Daoy (cell line): ENCODE results near the gene RPS6KA5. TPM values are rescaled to one million over a fixed set of nuclear protein-coding genes. Genes with fewer than 3 reads are reported as not detected.
A peak's percentile ranks its signal among the peaks of the same experiment; 100 is the strongest.
"Not testable (repeated sequence)": the region's sequence is repeated elsewhere in the genome, so short reads cannot be mapped to it uniquely, and the experiment has no call there.

Experiments
- DNase-seq: peaks from one replicate; pipeline ENCODE4 v3.0.0-alpha.2; 2015; ENCODE audit warnings: low read depth
- total RNA-seq: library from RNA; depleted of rRNA; stranded (reverse); fragments of >200 nt; shearing (Covaris generic); gene quantifications from 2 replicates; pipeline ENCODE4 v1.2.3, GENCODE V29; 2014

RPS6KA5 gene
- total RNA-seq, 1 experiment from 2014 or later = 2.7 TPM

- DNase-seq = no peak
Observed at GRCh38 chr14:91027561-91027960, 32.9 kb downstream of the RPS6KA5 start.

- not testable (repeated sequence) for DNase-seq
Observed at GRCh38 chr14:91022622-91023028, 37.8 kb downstream of the RPS6KA5 start.

GRCh38 chr14:91021991-91022621 is 38.3 kb downstream of the RPS6KA5 start:
- DNase-seq = no peak

- DNase-seq = peak; percentile 13
Observed at GRCh38 chr14:91021115-91021514, 39.3 kb downstream of the RPS6KA5 start.

- DNase-seq = no peak
Observed at GRCh38 chr14:91019673-91020072, 40.8 kb downstream of the RPS6KA5 start.

- DNase-seq = no peak
Observed at GRCh38 chr14:91018481-91018880, 42.0 kb downstream of the RPS6KA5 start.

- no peak for DNase-seq
Observed at GRCh38 chr14:91016800-91017410, 43.5 kb downstream of the RPS6KA5 start.

- no peak for DNase-seq
Observed at GRCh38 chr14:91015435-91015834, 45.0 kb downstream of the RPS6KA5 start.

- DNase-seq = no peak
Observed at GRCh38 chr14:91012045-91012444, 48.4 kb downstream of the RPS6KA5 start.

GRCh38 chr14:91010153-91010533 is 50.3 kb downstream of the RPS6KA5 start:
- DNase-seq = no peak

GRCh38 chr14:91009501-91010152 is 50.8 kb downstream of the RPS6KA5 start:
- no peak for DNase-seq

GRCh38 chr14:91008759-91009409 is 51.6 kb downstream of the RPS6KA5 start:
- DNase-seq = no peak

GRCh38 chr14:91005716-91006115 is 54.7 kb downstream of the RPS6KA5 start:
- no peak for DNase-seq

GRCh38 chr14:91004987-91005386 is 55.5 kb downstream of the RPS6KA5 start:
- no peak for DNase-seq

GRCh38 chr14:90999299-90999698 is 61.1 kb downstream of the RPS6KA5 start:
- no peak for DNase-seq

GRCh38 chr14:90996967-90997366 is 63.5 kb downstream of the RPS6KA5 start:
- DNase-seq = no peak

GRCh38 chr14:90995785-90996184 is 64.7 kb downstream of the RPS6KA5 start:
- peak; percentile 20 for DNase-seq

GRCh38 chr14:90993792-90994191 is 66.6 kb downstream of the RPS6KA5 start:
- no peak for DNase-seq

GRCh38 chr14:90991690-90992443 is 68.6 kb downstream of the RPS6KA5 start:
- no peak for DNase-seq

- no peak for DNase-seq
Observed at GRCh38 chr14:90990141-90990540, 70.3 kb downstream of the RPS6KA5 start.

- no peak for DNase-seq
Observed at GRCh38 chr14:90987140-90987539, 73.3 kb downstream of the RPS6KA5 start.

- no peak for DNase-seq
Observed at GRCh38 chr14:90986510-90986909, 73.9 kb downstream of the RPS6KA5 start.
